SK-N-SH treated with all-trans-retinoic acid at 6 μM for 48 hours (cell line): ENCODE results near the gene HES3.

ENCODE experiments used
- ATAC-seq: fragments of 200-7000 bp; cut with Tn5 transposase; 3 replicates; pipeline ENCODE4 v1.9.1; 2020; ENCODE audit warnings: mild to moderate bottlenecking, moderate library complexity
- ARNTL ChIP-seq: fragments of 450-650 bp; formaldehyde crosslinking; IDR thresholded peaks from 2 replicates; pipeline ENCODE4 v1.5.0; 2020; ENCODE audit warnings: low read depth, mild to moderate bottlenecking, moderate library complexity, borderline replicate concordance
- BACH2 ChIP-seq: fragments of 250-450 bp; sonication (Bioruptor Pico); IDR thresholded peaks from 2 replicates; pipeline ENCODE4 v1.9.0; 2021; ENCODE audit warnings: mild to moderate bottlenecking, borderline replicate concordance
- CSDC2 ChIP-seq: fragments of 250-450 bp; sonication (Bioruptor Pico); IDR thresholded peaks from 2 replicates; pipeline ENCODE4 v1.5.0; 2020; ENCODE audit warnings: mild to moderate bottlenecking, moderate library complexity
- CSRNP3 ChIP-seq: fragments of 250-450 bp; sonication (Bioruptor Pico); IDR thresholded peaks from 2 replicates; pipeline ENCODE4 v1.5.1; 2021; ENCODE audit warnings: mild to moderate bottlenecking, moderate library complexity
- ESRRG ChIP-seq: fragments of 250-450 bp; sonication (Bioruptor Pico); IDR thresholded peaks from 2 replicates; pipeline ENCODE4 v1.6.1; 2021; ENCODE audit warnings: mild to moderate bottlenecking
- GLIS3 ChIP-seq: fragments of 250-450 bp; sonication (Bioruptor Pico); IDR thresholded peaks from 2 replicates; pipeline ENCODE4 v1.5.0; 2020; ENCODE audit warnings: mild to moderate bottlenecking, moderate library complexity
- ISL1 ChIP-seq: fragments of 250-450 bp; sonication (Bioruptor Pico); IDR thresholded peaks from 2 replicates; pipeline ENCODE4 v2.1.2; 2022; ENCODE audit warnings: mild to moderate bottlenecking, moderate library complexity
- OSR1 ChIP-seq: fragments of 250-450 bp; sonication (Bioruptor Pico); IDR thresholded peaks from 2 replicates; pipeline ENCODE4 v1.8.0; 2022; ENCODE audit warnings: moderate library complexity, mild to moderate bottlenecking, inconsistent platforms
- PATZ1 ChIP-seq: fragments of 250-450 bp; sonication (Bioruptor Pico); IDR thresholded peaks from 2 replicates; pipeline ENCODE4 v1.8.0; 2020; ENCODE audit warnings: mild to moderate bottlenecking, moderate library complexity, borderline replicate concordance
- POU6F1 ChIP-seq: fragments of 250-450 bp; sonication (Bioruptor Pico); IDR thresholded peaks from 2 replicates; pipeline ENCODE4 v1.8.0; 2021; ENCODE audit warnings: low read depth, mild to moderate bottlenecking, moderate library complexity, borderline replicate concordance
- RARB ChIP-seq: fragments of 250-450 bp; sonication (Bioruptor Pico); IDR thresholded peaks from 2 replicates; pipeline ENCODE4 v1.8.0; 2021; ENCODE audit warnings: mild to moderate bottlenecking, moderate library complexity
- SNAI2 ChIP-seq: fragments of 250-450 bp; sonication (Bioruptor Pico); IDR thresholded peaks from 2 replicates; pipeline ENCODE4 v1.5.0; 2020; ENCODE audit warnings: mild to moderate bottlenecking, moderate library complexity
- TCF4 ChIP-seq: fragments of 250-450 bp; sonication (Bioruptor Pico); IDR thresholded peaks from 2 replicates; pipeline ENCODE4 v1.8.0; 2021; ENCODE audit warnings: mild to moderate bottlenecking, moderate library complexity, borderline replicate concordance
- ZC3H10 ChIP-seq: fragments of 250-450 bp; sonication (Bioruptor Pico); IDR thresholded peaks from 2 replicates; pipeline ENCODE4 v1.5.1; 2021; ENCODE audit warnings: mild to moderate bottlenecking, moderate library complexity
- ZFP3 ChIP-seq: fragments of 250-450 bp; sonication (Bioruptor Pico); IDR thresholded peaks from 2 replicates; pipeline ENCODE4 v1.5.0; 2020; ENCODE audit warnings: mild to moderate bottlenecking, moderate library complexity
- ZFP30 ChIP-seq: fragments of 450-650 bp; formaldehyde crosslinking; IDR thresholded peaks from 2 replicates; pipeline ENCODE4 v1.5.0; 2022; ENCODE audit warnings: mild to moderate bottlenecking, moderate library complexity
- ZNF8 ChIP-seq: fragments of 450-650 bp; formaldehyde crosslinking; IDR thresholded peaks from 2 replicates; pipeline ENCODE4 v1.5.0; 2020; ENCODE audit warnings: mild to moderate bottlenecking, moderate library complexity

Gene HES3

GRCh38 chr1:6279066-6279465, 35.1 kb downstream of the HES3 start (continued):
- TF ChIP-seq PATZ1 (CRISPR knock-in tag) = no peak
- no peak for TF ChIP-seq ZFP3 (CRISPR knock-in tag)

- TF ChIP-seq SNAI2 (CRISPR knock-in tag) (no peak), ZNF8 (CRISPR knock-in tag) (no peak), POU6F1 (CRISPR knock-in tag) (no peak), ESRRG (CRISPR knock-in tag) (no peak), PATZ1 (CRISPR knock-in tag) (no peak), TCF4 (CRISPR knock-in tag) (no peak), RARB (CRISPR knock-in tag) (no peak), CSRNP3 (CRISPR knock-in tag) (no peak), BACH2 (no peak), GLIS3 (CRISPR knock-in tag) (no peak), CSDC2 (CRISPR knock-in tag) (no peak)
Observed at GRCh38 chr1:6279613-6280383, 35.8 kb downstream of the HES3 start.

GRCh38 chr1:6280761-6281451, 36.9 kb downstream of the HES3 start:
- peak; percentile 58 for ATAC-seq
- no peak for TF ChIP-seq RARB (CRISPR knock-in tag)
- TF ChIP-seq CSDC2 (CRISPR knock-in tag) = no peak
- TF ChIP-seq ISL1 (CRISPR knock-in tag) = no peak
- TF ChIP-seq OSR1 (CRISPR knock-in tag) = no peak
- no peak for TF ChIP-seq ARNTL (CRISPR knock-in tag)
- no peak for TF ChIP-seq PATZ1 (CRISPR knock-in tag)
- no peak for TF ChIP-seq ZNF8 (CRISPR knock-in tag)
- TF ChIP-seq ZFP30 (CRISPR knock-in tag) = no peak
- TF ChIP-seq ZFP3 (CRISPR knock-in tag) = no peak
- no peak for TF ChIP-seq TCF4 (CRISPR knock-in tag)
- no peak for TF ChIP-seq ZC3H10
- TF ChIP-seq, all 23 proteins: peak for 0

More at GRCh38 chr1:6279613-6280383, 35.8 kb downstream of the HES3 start:
- no peak for ATAC-seq
